GM12878 (cell line): ENCODE results near the gene GCA. TPM values are rescaled to one million over a fixed set of nuclear protein-coding genes. Genes with fewer than 3 reads are reported as not detected.

Source experiments
- ATAC-seq: fragments of 200-7000 bp; cut with Tn5 transposase; 3 replicates; pipeline ENCODE4 v1.9.1; 2020; ENCODE audit warnings: mild to moderate bottlenecking, moderate library complexity
- Bru-seq: library from RNA; stranded (reverse); fragments of 400-500 nt; gene quantifications from one replicate; lab custom pipeline; 2021; lab: Mats Ljungman, UMichigan
- BruChase-seq, 2 experiments: library from RNA; stranded (reverse); fragments of 400-500 nt; gene quantifications; one replicate each; lab custom pipeline; 2021; lab: Mats Ljungman, UMichigan
- BruUV-seq: library from RNA; stranded (reverse); fragments of 400-500 nt; replicated peaks from 2 replicates; lab custom pipeline; 2021; lab: Mats Ljungman, UMichigan
- CTCF ChIA-PET: fragments of 300-600 bp; sonication (Branson Sonifier 250); formaldehyde crosslinking; extraction: SDS; loops from one replicate; lab custom pipeline; 2021; ENCODE audit warnings: inconsistent platforms; lab: Yijun Ruan, JAX
- POLR2A ChIA-PET: fragments of 350-600 bp; formaldehyde crosslinking; extraction: SDS; loops from one replicate; lab custom pipeline; 2021; ENCODE audit warnings: inconsistent platforms; lab: Charles Lee
- RAD21 ChIA-PET: fragments of 300-600 bp; sonication (Branson Sonifier 250); formaldehyde crosslinking; loops from one replicate; lab custom pipeline; 2023; ENCODE audit warnings: antibody characterized with exemption; ENCODE audit not compliant: unreplicated experiment; lab: Charles Lee
- SMC1A ChIA-PET: fragments of 300-600 bp; sonication (Branson Sonifier 250); formaldehyde crosslinking; loops from one replicate; lab custom pipeline; 2023; ENCODE audit not compliant: unreplicated experiment, uncharacterized antibody; lab: Charles Lee
- DNase-seq: peaks from one replicate; pipeline ENCODE4 v3.0.0-alpha.2; 2011; ENCODE audit warnings: low read depth, low spot score
- FAIRE-seq: peaks from 3 replicates; lab custom pipeline; 2011; peaks lifted over from hg19 to GRCh38; lab: Jason Lieb, UNC
- H2AFZ ChIP-seq: 2 replicates; pipeline ENCODE4 v1.6.0; 2011; ENCODE audit warnings: low read depth, low read length, control low read depth; ENCODE audit not compliant: control insufficient read depth
- H3K27ac ChIP-seq: 2 replicates; pipeline ENCODE4 v1.5.1; 2011; ENCODE audit warnings: control low read depth; ENCODE audit not compliant: control insufficient read depth, insufficient read depth
- H3K27me3 ChIP-seq, 2 experiments: replicated peaks in 1 of 2; 2 replicates each; pipeline versions ENCODE4 v1.6.0 to v1.6.1; 2011; ENCODE audit warnings: low read length in 1 of 2; ENCODE audit not compliant: control insufficient read depth in 2 of 2, insufficient read depth in 2 of 2
- H3K36me3 ChIP-seq, 2 experiments: 2 replicates each; pipeline ENCODE4 v1.5.1; 2011; ENCODE audit warnings: low read length in 1 of 2; ENCODE audit not compliant: control insufficient read depth in 2 of 2, insufficient read depth in 2 of 2
- H3K4me1 ChIP-seq: 2 replicates; pipeline ENCODE4 v1.6.1; 2011; ENCODE audit warnings: mild to moderate bottlenecking, low read length, moderate library complexity, mixed read lengths; ENCODE audit not compliant: control insufficient read depth, insufficient read depth
- H3K4me2 ChIP-seq: 2 replicates; pipeline ENCODE4 v1.6.0; 2011; ENCODE audit warnings: control low read depth; ENCODE audit not compliant: control insufficient read depth, insufficient read depth
- H3K4me3 ChIP-seq: fragments of 200-600 bp; sonication (generic); 2 replicates; pipeline ENCODE4 v1.5.1; 2016
- H3K79me2 ChIP-seq: 2 replicates; pipeline ENCODE4 v1.6.0; 2011; ENCODE audit warnings: low read length; ENCODE audit not compliant: control insufficient read depth, insufficient read depth
- H3K9ac ChIP-seq: 2 replicates; pipeline ENCODE4 v1.8.0; 2011; ENCODE audit warnings: low read length, control low read depth, mixed read lengths; ENCODE audit not compliant: control insufficient read depth, insufficient read depth
- H3K9me3 ChIP-seq: replicated peaks from 3 replicates; pipeline ENCODE4 v1.5.1; 2011; ENCODE audit warnings: mild to moderate bottlenecking, low read length; ENCODE audit not compliant: control insufficient read depth, insufficient read depth
- H4K20me1 ChIP-seq: 2 replicates; pipeline ENCODE4 v1.6.0; 2011; ENCODE audit not compliant: control insufficient read depth, insufficient read depth
- BCLAF1 ChIP-seq: fragments of 450-650 bp; IDR thresholded peaks from 2 replicates; pipeline ENCODE4 v1.6.1; 2017; ENCODE audit warnings: antibody characterized with exemption, mild to moderate bottlenecking, moderate library complexity
- BHLHE40 ChIP-seq, 2 experiments: fragments of 450-650 bp in 1 of 2; IDR thresholded peaks; 2 replicates each; pipeline ENCODE4 v1.6.1; 2011 to 2017; ENCODE audit warnings: low read depth in 2 of 2, borderline replicate concordance in 1 of 2, improper control_type of control experiment in 1 of 2, low read length in 1 of 2, mild to moderate bottlenecking in 1 of 2
- CHD1 ChIP-seq: IDR thresholded peaks from 2 replicates; pipeline ENCODE4 v1.6.1; 2012; ENCODE audit warnings: low read depth, low read length, improper control_type of control experiment
- RUNX3 ChIP-seq: IDR thresholded peaks from 2 replicates; pipeline ENCODE4 v1.6.1; 2012; ENCODE audit warnings: low read length, inconsistent platforms
- SREBF1 ChIP-seq: IDR thresholded peaks from 2 replicates; pipeline ENCODE4 v1.6.1; 2012; ENCODE audit warnings: mild to moderate bottlenecking, low read length
- WGBS: methylation state at CpG from one replicate; pipeline ENCODE4 v1.1.6; 2016; ENCODE audit warnings: low lambda C conversion rate; ENCODE audit not compliant: insufficient replicate concordance, insufficient coverage; ENCODE audit errors: missing lambda C conversion rate; 5-methylcytosine and 5-hydroxymethylcytosine counted together
- in situ Hi-C: fragments of 300-500 bp; cut with MboI; formaldehyde crosslinking; loops from 9 replicates; pipeline ENCODE4 v1.14.3; 2018; ENCODE audit warnings: mixed read lengths
- intact Hi-C: fragments of 100-400 bp; cut with micrococcal nuclease; formaldehyde crosslinking; loops from one replicate; pipeline ENCODE4 v1.14.2; 2022; ENCODE audit not compliant: unreplicated experiment
- long read RNA-seq, 2 experiments: library from polyadenylated mRNA; unstranded; transcript quantifications; one replicate each; pipeline ENCODE4 v2.0.0, GENCODE V29; 2019 to 2020
- polyA minus RNA-seq, 3 experiments: library from RNA; depleted of rRNA, polyadenylated mRNA; stranded (reverse); fragments of >200 nt; gene quantifications; 2 replicates each; pipeline ENCODE4 v1.2.3, GENCODE V29; 2011
- polyA plus RNA-seq, 11 experiments: library from polyadenylated mRNA; depleted of rRNA in 4 of 11; unstranded in 6 of 11; stranded (reverse) in 5 of 11; fragments of >200 nt; fragmentation: Nextera tagmentation in 4 of 11; fragmentation: Illumina TruSeq in 1 of 11; extraction: Ambion mirVana in 4 of 11; extraction: Trizol in 1 of 11; gene quantifications; 1 replicate in 1 of 11; 2 replicates in 10 of 11; pipeline versions ENCODE4 v1.2.1 to v1.2.3, GENCODE V29; 2011 to 2016; ENCODE audit warnings: inconsistent platforms in 2 of 11, missing spikeins in 2 of 11, low read depth in 1 of 11
- total RNA-seq, 4 experiments: library from RNA; depleted of rRNA in 3 of 4; stranded (reverse); fragments of >200 nt in 3 of 4; fragmentation: Illumina TruSeq in 1 of 4; extraction: Trizol in 1 of 4; gene quantifications; 2 replicates each; pipeline versions ENCODE4 v1.2.1 to v1.2.3, GENCODE V29; 2013 to 2021
- TF ChIP-seq, protein P1 (sequence below): fragments of 450-650 bp; formaldehyde crosslinking; IDR thresholded peaks from 2 replicates; pipeline ENCODE4 v1.5.0; 2022; ENCODE audit warnings: mild to moderate bottlenecking, missing genetic modification characterization

GCA gene
- 20.9 and 24.6 TPM in 2 replicates for total RNA-seq (2013; cell fraction: nucleolus; rRNA removed)
- total RNA-seq (2014; rRNA removed) (30.1 and 32.7 TPM in 2 replicates), total RNA-seq (2014; rRNA removed; fragmentation: Illumina TruSeq; extraction: Trizol) (20.6 and 22.8 TPM in 2 replicates), total RNA-seq (2021) (26.7 and 29.9 TPM in 2 replicates), polyA plus RNA-seq (2011; rRNA removed) (55.7 and 69.8 TPM in 2 replicates), polyA plus RNA-seq (2014; fragmentation: Illumina TruSeq; extraction: Trizol) (25.1 and 30.8 TPM in 2 replicates), polyA plus RNA-seq (2014; fragmentation: Nextera tagmentation; extraction: Ambion mirVana) (10 to 100 TPM; 53.5 to 81.9 TPM), polyA plus RNA-seq (2014; rRNA removed) (28.0 and 37.7 TPM in 2 replicates), polyA plus RNA-seq (2016; fragmentation: Nextera tagmentation; extraction: Ambion mirVana) (10 to 100 TPM; 33.9 to 36.0 TPM), polyA minus RNA-seq (2011; rRNA and poly(A)+ RNA removed) (19.4 and 30.1 TPM in 2 replicates), Bru-seq, nascent RNA (percentile 77 among the genes with signal in this experiment), BruChase-seq, experiment 1, labeled RNA remaining after a 6-hour chase (percentile 75 among the genes with signal in this experiment), BruChase-seq, experiment 2, labeled RNA remaining after a 2-hour chase (percentile 76 among the genes with signal in this experiment)
- polyA plus RNA-seq (2011; ENCODE audit: low read depth), result 13.6 TPM
- polyA plus RNA-seq (2011; cell fraction: cytosol; rRNA removed), result 20.6 and 24.3 TPM in 2 replicates
- 18.8 and 26.5 TPM in 2 replicates for polyA plus RNA-seq (2011; cell fraction: nucleus; rRNA removed)
- polyA plus RNA-seq (2012), result 19.2 and 20.2 TPM in 2 replicates
- 16.1 and 16.2 TPM in 2 replicates for polyA minus RNA-seq (2011; cell fraction: cytosol; rRNA and poly(A)+ RNA removed)
- 11.0 and 15.9 TPM in 2 replicates for polyA minus RNA-seq (2011; cell fraction: nucleus; rRNA and poly(A)+ RNA removed)
- long read RNA-seq, experiment 1, transcript GCA-204 (8 exons, 1,992 nt), result major isoform, 25 of 36 reads
- long read RNA-seq, experiment 1, partial matches to known transcripts, result 1 of 36 reads
- long read RNA-seq, experiment 1, other reads (novel, unspliced or antisense), result 7 of 36 reads
- long read RNA-seq, experiment 2, transcript GCA-210 (7 exons, 1,808 nt), result minor isoform, 5 of 351 reads
- long read RNA-seq, experiment 2, transcript GCA-204 (8 exons, 1,992 nt), result major isoform, 231 of 351 reads
- long read RNA-seq, experiment 2, transcript GCA-201 (8 exons, 1,694 nt), result minor isoform, 5 of 351 reads
- long read RNA-seq, experiment 2, partial matches to known transcripts, result 9 of 351 reads
- long read RNA-seq, experiment 2, other reads (novel, unspliced or antisense), result 101 of 351 reads

GRCh38 chr2:162343824-162344616, at the start of gene GCA:
Gene GCA (plus strand): TSS chr2:162344132. CDS start chr2:162344249, 117 bp downstream.
- ChIA-PET CTCF (interaction anchor here (0.7 to 2.6 kb wide), 9 partner anchors 10 to 46 kb away, joined by 3 to 46 read pairs (median 7); partner anchors contain the start of gene IFIH1), SMC1A (interaction anchor here (0.9 to 2.7 kb wide), 6 partner anchors 10 to 122 kb away, joined by 3 to 15 read pairs (median 6); partner anchors contain the start of gene IFIH1), POLR2A (interaction anchor here (0.7 to 1.9 kb wide), 6 partner anchors 10 to 393 kb away, joined by 3 to 5 read pairs (median 4); partner anchors contain the start of gene IFIH1), RAD21 (interaction anchor here (0.9 to 2.1 kb wide), 6 partner anchors 10 to 448 kb away, joined by 3 to 5 read pairs (median 4); no protein-coding TSS in a partner anchor)
- Histone ChIP-seq H3K36me3 (no peaks in the 10 kb centered on the region), H3K4me2 (peak within 1 kb of the TSS; percentile 93), H3K27me3 (no peaks in the 10 kb centered on the region), H3K4me1 (no peaks in the 10 kb centered on the region), H3K79me2 (peaks cover 10% of the 10 kb centered on the region), H3K4me3 (peak within 1 kb of the TSS; percentile 98), H2AFZ (peak within 1 kb of the TSS; percentile 95), H3K27ac (peak within 1 kb of the TSS; percentile 71), H4K20me1 (no peaks in the 10 kb centered on the region), H3K9me3 (no peaks in the 10 kb centered on the region), H3K9ac (peak within 1 kb of the TSS; percentile 72)
- no TSS peak for BruUV-seq
- WGBS, result under 1% methylated on average over 56 of the region's 57 CpGs
- peak; percentile 93 for DNase-seq
- peak; percentile 98 for FAIRE-seq
- ATAC-seq, result peak; percentile 99
- intact Hi-C loops, result loop anchor here (2.0 kb wide), 1 partner anchor 25 kb away; the partner anchor contains the start of gene IFIH1
- in situ Hi-C loops, result no loop called here
- TF ChIP-seq SREBF1 (no peak), BHLHE40 (IDR thresholded peaks at IDR 0.05; ENCODE audit: borderline replicate concordance in 1 of 2, low read depth in 2 of 2, low read length in 1 of 2) (peak; percentile 37 to 81; a peak in 3 of 4 replicates), RUNX3 (peak; percentile 77), BCLAF1 (no peak), CHD1 (no peak)
- TF ChIP-seq, protein P1, sequence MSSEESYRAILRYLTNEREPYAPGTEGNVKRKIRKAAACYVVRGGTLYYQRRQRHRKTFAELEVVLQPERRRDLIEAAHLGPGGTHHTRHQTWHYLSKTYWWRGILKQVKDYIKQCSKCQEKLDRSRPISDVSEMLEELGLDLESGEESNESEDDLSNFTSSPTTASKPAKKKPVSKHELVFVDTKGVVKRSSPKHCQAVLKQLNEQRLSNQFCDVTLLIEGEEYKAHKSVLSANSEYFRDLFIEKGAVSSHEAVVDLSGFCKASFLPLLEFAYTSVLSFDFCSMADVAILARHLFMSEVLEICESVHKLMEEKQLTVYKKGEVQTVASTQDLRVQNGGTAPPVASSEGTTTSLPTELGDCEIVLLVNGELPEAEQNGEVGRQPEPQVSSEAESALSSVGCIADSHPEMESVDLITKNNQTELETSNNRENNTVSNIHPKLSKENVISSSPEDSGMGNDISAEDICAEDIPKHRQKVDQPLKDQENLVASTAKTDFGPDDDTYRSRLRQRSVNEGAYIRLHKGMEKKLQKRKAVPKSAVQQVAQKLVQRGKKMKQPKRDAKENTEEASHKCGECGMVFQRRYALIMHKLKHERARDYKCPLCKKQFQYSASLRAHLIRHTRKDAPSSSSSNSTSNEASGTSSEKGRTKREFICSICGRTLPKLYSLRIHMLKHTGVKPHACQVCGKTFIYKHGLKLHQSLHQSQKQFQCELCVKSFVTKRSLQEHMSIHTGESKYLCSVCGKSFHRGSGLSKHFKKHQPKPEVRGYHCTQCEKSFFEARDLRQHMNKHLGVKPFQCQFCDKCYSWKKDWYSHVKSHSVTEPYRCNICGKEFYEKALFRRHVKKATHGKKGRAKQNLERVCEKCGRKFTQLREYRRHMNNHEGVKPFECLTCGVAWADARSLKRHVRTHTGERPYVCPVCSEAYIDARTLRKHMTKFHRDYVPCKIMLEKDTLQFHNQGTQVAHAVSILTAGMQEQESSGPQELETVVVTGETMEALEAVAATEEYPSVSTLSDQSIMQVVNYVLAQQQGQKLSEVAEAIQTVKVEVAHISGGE, result no peak
